Limb (tissue), 2 donors: ENCODE data around the gene FHIT.

Experiments
- DNase-seq, 2 donors: peaks; one replicate each; pipeline ENCODE4 v3.0.0-alpha.2; 2016; ENCODE audit errors: extremely low spot score in 2 of 2

Gene FHIT

GRCh38 chr3:60027335-60027734 lies 1223.9 kb downstream of the FHIT start:
- no peak for DNase-seq

- no peak for DNase-seq
Observed at GRCh38 chr3:60025096-60026050, 1225.9 kb downstream of the FHIT start.

DNA sequence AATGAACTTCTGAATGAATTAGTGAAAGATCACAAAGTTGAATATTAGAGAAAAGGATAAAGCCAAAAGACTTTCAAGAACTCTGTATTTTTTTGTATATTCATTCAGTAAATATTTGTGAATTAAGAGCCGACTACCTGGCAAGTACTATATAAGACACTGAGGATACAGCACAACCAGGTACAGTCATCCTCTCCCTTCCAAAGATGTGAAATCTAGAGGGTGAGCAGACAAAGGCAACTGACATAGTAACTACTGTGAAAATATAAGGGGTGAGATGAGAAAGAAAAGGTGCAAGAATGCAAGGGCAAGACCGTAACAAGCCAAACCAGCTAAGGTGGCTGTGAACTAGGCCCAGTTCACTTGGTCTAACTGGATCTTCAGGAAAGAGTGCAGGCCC lies 1226.9 kb downstream of the FHIT start:
- no peak for DNase-seq

DNA sequence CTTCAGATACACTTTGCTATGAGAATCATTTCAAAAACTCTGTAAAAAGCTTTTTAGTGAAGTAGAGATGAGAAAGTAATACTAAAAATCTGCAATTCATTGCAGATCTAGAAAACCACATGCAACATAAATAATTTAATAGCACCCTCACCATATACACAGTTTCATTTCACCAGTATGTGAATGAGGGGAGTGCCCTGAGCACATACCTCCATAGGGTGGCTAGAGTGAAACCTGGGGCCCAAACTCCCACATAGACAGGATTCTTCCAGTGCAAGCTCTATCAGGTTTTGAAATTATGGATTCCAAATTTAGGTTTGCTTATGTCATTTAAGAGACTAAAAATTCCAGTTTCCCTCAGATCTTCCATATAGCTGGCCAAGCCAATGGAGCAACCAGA lies 1228.1 kb downstream of the FHIT start:
- DNase-seq, result no peak

DNA sequence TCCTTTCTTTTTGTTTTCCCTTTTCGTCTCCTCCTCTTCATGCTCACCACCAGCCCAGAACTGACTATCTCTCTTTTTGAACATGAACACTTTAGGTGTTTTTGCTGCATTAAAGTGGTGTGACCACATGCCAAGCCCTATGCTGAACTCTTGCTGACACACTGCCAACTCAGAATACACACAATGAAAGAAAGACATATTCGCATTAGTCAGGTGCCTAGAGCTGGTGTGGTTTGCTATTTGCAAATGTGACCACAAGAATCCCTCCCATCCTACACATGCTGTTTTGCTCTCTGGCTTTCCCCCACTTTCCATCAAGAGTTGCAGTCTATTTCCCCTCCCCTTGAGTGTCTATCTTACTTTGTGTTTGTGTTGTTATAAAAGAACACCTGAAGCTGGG lies 1233.6 kb downstream of the FHIT start:
- no peak for DNase-seq

- no peak for DNase-seq
Observed at GRCh38 chr3:60015032-60015705, 1236.1 kb downstream of the FHIT start.

GRCh38 chr3:60013241-60013640 lies 1238.0 kb downstream of the FHIT start:
- DNase-seq, result no peak

- no peak for DNase-seq
Observed at GRCh38 chr3:60011218-60011617, 1240.0 kb downstream of the FHIT start.

- DNase-seq, result no peak
Observed at GRCh38 chr3:60010781-60011180, 1240.5 kb downstream of the FHIT start.

- DNase-seq, result no peak
Observed at GRCh38 chr3:60009931-60010478, 1241.2 kb downstream of the FHIT start.

DNA sequence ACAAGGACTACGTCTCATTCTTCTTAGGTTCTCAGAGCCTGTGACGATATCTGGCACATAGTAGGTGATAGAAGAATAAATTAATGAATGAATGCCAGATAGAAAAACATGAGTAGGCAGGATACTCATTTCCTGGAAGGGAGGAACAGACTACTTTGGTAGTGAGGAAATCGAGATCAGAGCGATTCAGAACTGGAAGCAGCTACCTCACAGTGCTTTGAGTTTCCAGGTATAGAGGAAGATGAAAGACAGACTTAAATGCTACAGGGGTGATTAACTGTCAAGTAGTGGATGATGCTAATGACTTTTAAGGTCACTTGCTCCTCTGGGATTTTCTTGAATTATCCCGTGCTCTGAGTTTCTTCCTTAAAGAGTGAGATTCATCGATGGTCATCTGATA lies 1249.9 kb downstream of the FHIT start:
- no peak for DNase-seq

DNA sequence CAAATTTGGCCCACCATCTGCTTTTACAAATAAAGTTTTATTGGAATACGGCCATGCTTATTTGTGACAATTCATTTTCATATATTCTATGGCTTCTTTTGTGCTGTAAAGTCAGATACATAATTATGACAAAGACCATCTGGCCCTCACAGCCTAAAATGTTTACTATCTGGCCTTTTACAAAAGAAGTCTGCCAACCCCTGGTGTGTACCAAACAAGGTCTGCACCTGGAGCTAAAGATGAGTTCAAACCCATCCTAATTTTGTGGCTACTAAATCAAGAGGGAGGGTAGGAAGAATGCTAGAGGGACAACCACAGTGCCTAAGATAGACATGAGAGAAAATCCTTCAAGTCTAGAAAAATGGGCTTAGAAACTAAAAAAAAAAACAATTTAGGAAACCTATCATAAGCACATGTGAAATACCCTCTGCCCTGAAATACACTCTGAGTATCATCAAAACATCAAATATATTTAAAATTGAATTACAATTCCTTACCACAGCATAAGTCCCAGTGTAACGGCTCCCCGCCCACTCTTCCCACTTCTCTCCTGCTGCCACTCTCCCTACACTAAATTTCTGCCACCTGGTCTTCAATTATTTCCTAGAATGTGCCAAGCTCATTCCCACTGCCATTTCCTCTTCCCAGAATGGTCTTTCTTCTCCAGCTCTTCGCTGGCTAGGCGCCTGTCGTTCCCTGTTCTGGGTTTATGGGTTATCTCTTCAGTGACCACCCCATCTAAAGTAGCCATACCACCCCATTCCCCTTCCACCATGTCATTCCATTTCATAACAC lies 1250.7 kb downstream of the FHIT start:
- no peak for DNase-seq

DNA sequence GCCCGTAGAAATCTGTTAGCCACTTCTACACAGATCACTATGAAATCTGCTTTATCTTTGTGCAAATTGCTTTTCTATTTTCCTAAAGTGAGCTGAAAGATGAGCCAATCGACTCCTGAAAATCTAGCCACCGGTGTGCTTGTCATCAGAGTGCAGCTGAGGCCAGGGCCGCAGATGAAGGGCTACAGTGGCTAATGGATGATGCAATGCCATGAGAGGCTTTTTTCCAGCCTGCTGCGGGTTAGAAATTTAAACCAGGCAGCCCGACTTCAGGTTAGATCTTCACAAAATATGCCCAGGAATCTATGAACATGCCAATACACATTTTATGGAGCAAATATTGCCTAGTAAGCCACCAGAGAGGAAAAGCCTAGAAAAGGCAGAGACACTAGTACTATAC lies 1253.2 kb downstream of the FHIT start:
- no peak for DNase-seq

- no peak for DNase-seq
Observed at GRCh38 chr3:59997583-59997982, 1253.7 kb downstream of the FHIT start.

- DNase-seq, result no peak
Observed at GRCh38 chr3:59996056-59996455, 1255.2 kb downstream of the FHIT start.

- no peak for DNase-seq
Observed at GRCh38 chr3:59995563-59995962, 1255.7 kb downstream of the FHIT start.

DNA sequence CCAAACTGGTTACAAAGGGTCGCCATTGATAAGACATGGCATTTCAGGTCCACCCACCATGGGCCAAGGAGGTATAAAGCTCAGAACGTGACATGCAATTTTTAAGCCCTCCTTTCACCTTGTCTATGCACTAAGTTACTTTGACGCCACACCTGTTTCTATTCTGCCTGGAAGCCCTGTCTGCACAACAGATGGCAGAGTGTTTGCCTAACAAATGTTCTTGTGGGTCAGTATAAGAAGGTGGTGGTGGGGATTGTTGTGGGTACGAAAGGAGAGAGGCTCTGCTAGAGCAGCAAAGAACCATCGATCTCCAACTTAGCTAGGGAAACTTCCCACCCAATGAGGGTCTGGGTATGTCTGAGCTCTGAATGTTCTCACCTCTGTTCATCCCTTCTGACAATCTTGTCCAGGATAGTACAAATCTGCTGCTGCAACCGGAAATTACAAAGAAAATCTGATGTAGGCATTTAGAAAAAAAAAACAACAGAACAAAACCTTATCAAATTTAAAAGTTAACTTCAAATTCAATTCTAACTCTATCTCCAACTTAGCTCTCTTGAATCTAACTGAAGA lies 1256.4 kb downstream of the FHIT start:
- no peak for DNase-seq

DNA sequence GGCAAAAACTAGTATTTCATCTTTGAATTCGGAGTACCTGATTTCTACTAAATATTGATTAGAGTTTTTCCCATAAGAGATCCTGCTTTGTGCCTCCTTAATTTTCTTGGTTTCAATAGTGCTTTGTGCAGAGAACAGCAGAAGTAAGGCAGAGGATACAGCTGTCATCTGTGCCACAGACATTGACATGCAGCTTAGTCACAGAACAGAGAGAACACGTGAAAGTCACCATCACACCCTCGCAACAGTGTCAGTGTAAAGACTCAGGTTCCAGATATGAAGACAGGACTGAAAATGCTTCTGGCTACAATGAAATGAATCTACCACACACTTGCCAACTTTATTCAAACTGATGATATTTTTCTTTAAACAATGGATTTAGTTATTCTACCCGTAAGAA lies 1258.7 kb downstream of the FHIT start:
- no peak for DNase-seq

DNA sequence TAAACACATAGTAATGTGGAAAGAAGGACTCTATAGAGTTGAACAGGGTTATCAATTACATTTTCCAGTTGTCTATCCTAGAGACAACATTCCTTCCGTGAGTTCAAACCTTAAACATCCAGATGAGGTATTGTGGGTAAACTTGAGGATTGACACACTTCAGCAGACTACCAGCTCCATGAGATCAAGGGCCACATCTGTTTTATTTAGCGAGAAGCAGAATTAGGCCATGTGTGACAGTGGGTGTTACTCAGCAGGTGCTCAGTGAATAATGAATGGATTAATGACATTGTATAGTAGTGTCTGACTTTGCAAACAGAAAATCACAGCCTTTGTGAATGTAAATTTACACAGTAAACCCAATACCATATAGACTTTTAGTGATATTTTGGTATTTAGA lies 1260.3 kb downstream of the FHIT start:
- no peak for DNase-seq

GRCh38 chr3:59982510-59982909 lies 1268.7 kb downstream of the FHIT start:
- DNase-seq, result no peak

DNA sequence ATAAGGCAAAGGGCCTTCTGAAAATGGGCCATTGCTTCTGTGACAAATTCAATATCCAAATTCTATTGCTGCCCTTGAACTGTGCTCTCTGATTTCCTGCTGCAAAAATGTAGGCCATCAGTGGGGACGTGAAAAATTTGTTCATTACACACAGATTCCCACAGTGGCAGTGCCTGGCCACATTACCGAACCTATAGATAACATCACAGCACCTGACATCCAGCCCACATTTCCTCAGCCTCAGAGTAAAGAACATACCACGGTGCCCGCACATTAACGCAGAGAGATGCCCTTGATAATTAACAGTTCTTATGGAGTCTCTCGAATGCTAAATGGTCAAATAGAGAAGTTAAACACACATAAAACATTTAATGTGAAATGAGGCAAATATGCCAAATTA lies 1269.9 kb downstream of the FHIT start:
- no peak for DNase-seq
